Superior temporal gyrus (tissue), 1 donor: ENCODE results near the gene PI4KA.

Experiments
- DNase-seq: peaks from one replicate; pipeline ENCODE4 v3.0.0-alpha.2; 2016; ENCODE audit errors: extremely low spot score

Gene PI4KA

DNA sequence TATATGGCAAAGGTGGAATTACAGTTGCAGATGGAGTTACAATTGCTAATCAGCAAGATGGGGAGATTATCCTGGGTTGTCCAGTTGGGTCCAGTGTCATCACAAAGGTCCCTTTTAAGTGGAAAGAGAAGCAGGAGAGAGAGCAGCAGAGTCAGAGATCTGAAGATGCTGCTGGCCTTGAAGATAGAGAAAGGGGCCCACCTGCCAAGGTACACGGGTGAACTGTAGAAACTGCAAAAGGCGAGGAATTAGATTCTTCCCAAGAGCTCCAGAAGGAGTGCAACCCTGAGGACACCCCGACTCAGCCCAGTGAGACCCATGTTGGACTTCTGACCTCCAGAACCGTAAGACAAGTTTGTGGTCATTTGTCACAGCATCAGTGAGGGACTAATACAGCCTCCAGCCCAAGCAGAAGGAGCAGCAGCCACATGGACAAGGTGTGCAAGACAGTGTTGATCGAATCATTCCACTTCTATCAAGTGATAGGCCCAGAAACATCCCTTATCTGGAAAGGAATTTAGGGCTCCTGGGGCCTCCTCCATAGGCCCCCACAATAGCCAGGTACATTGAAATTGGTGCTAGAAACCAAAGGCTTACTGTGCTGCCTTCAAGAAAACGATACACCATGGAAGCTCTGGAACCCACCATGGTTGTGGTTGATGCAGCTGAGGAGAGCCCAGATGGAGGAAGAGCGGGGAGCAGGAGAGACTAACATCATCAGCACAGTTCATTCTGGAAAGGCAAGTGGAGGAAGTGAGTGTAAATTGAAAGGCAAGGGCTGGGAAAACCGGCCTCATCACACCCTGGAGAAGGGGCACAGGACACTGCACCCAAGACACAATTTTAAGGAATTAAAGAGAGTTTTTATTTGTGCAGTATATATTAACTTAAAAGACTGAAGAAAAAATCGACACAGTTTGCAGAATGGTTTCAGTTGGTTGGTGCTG lies 23.5 kb upstream of the PI4KA start:
- DNase-seq, result no peak

DNA sequence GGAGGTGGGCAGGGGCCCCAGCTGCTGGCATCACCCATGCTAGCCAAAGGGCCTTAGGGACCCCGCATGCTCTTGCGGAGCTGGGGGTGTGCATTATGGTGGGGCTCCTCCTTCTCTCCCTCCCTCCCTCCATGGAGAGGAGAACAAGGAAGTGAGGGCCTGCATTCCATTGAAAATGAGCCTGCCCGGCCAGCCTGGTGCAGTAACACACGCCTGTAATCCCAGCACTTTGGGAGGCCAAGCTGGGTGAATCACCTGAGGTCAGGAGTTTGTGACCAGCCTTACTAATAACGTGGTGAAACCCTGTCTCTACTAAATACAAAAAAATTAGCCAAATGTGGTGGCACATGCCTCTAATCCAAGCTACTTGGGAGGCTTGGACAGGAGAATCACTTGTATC lies 22.6 kb upstream of the PI4KA start:
- no peak for DNase-seq

DNA sequence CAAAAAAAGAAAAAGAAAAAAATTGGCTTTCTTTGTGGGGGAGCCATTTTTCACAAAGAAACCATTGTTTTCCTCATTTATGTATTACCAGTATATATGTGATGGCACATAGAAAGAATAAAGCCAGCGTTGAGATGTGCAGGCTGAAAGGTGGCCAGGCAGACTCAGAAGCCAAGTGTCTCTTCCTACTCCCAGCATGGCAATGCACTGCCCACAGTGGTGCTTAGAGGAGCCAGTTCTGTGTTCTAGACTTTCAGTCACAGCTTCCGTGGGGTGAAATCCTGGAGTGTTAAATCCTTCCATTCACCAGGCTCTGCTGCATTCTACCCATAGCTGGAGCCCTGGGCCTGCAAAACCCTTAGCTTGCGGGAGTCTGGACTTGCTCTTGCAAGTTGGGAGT lies 19.1 kb upstream of the PI4KA start:
- no peak for DNase-seq

DNA sequence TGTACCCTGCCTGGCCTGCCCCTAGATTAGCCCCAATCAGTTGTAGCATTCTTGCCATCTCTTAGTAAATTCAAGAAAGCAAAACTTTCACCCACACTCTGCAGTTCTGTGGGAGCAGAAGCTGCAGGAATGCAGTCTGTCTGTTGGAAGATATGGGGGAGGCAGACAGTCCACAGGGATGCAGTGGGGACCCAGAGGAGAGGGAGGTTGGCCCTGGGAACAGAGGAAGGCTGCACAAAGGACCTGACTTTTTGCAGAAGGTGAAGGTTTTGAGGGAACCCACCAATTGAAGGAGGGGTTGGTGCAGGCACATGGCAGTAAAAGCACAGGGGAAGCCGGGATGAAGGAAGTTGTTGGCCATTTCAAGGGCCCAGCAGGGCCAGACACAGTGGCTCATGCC lies 16.7 kb upstream of the PI4KA start:
- no peak for DNase-seq

DNA sequence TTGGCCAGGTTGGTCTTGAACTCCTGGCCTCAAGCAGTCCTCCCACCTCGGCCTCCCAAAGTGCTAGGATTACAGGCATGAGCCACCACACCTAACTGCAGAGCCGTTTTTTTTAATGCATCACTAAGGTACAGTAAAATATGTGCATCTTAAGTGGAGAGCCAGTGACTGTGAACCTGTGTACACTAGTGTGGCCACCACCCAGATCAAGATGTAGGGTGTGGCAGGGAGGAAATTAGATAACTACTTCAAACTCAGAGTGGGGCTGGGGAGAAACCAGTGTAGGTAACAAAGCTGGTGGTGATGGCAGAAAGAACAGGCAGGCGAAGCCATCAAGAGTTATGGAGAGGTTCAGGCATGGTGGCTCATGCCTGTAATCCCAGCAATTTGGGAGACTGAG lies 14.6 kb upstream of the PI4KA start:
- DNase-seq, result no peak

DNA sequence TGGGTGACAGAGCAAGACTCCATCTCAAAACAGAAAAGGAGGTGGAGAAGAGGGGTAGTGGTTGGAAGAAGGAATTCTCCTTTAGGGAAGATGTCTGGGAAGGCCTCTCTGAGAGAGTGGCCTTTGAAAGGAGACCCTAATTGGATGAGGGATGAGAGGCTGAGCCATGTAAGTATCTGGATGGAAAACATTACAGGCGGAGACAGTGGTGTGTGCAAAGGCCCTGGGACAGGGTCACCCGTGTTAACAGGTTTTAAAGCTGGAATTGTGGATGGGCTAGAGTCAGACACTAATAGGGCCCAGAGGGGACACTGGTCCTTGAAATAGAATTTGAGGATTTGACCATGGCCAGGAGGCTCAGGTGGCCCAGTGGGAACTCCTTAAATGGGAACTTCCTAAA lies 10.6 kb upstream of the PI4KA start:
- no peak for DNase-seq

DNA sequence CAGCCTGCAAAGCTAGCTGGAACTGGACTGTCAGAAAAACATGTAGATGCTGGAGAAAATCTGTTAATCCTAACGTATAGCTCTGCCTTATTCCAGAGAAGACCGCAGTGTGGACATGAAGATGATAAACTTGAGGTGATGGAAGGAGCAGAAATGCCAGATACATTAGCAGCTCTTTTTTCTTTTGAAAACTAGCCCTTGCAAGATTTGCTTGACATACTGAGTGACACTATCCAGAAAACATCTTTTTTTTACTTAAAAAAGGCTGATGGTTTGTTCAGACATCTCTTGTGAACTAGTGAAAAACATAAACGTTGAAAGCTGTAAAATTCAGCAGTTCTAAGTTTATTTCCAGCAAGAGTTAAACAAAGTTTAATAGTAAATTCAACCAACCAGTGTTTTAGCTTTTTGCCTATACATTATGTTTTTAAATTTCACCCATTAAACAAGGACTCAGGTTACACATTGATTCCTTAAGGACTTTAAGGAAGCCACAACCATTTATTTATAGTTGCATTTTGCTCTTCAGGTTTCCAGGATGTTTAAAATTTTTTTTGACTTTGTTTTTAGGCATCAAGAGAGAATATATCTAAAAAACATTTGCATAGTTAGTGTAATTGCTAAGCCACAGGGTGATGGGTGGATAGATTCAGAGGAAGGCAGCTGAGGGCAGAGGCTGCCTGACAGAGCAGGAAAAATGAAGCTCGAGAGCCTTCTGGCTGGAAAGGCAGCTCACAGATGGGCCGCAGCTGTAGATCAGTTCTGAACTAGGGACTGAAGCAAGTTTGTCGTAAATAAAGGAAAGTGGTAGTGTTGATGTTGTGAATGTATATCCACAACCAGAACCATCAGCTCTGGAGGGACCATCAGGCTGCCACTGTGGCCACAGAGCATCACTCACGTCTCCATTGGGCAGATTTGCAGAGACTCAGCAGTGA lies 9.7 kb upstream of the PI4KA start:
- no peak for DNase-seq

DNA sequence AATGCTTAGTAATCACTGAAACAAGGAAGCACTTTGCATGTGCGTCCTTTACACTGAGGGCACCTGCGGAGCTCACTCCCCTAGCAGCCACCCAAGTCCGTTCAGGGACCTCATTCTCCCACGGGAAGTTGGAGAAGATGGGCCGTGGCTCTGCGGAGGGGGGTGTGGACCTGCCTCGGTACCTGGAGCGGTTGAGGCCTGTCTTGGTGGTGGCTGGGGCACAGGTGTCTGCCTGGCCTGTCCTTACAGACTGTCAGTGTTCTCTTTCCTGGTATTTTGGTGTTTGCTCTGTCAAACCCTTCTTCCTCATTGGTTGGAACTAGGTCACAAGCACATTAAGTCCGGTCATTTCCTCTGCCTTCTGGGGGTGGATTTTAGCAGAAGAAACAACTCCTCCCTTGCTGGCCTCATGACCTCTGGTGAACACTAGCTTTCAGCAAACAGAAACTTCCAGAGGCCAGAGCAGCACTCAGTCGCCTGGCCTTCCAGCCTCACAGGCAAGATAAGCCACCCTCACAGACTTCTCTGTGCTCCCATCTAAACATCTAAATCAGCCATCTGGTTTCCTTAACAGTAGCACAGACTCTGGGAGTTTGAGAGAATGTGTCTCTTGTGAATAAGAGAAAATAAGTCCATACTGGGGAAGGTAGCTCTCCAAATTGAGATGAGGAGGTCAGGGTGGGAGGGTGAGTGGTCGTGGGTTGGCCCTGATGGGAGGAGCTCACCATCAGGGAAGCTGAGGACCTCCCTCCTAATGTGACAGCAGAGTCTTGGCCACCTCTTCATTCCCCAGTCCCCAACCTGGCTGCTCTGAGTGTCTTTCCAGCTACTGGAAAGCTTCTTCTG lies 8.8 kb upstream of the PI4KA start:
- no peak for DNase-seq

DNA sequence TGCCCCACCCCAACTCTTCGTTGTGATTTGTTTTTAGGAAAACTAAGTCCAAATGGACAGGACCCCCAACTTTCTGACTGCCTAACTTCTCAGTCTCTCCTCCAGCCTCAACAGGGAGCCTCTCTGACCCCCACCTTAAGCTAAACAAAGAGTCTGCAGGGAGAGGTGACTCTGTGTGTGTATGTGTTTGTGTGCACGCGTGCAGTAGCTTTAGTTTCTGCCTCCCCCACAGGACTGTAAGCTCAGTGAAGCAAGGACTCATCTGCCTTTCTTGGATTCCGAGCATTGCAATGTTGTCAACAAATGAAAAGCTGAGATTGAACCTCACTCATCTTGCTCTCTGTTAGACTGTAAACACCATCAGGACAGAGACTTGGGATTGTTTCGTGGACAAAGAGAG lies 8.1 kb upstream of the PI4KA start:
- no peak for DNase-seq

DNA sequence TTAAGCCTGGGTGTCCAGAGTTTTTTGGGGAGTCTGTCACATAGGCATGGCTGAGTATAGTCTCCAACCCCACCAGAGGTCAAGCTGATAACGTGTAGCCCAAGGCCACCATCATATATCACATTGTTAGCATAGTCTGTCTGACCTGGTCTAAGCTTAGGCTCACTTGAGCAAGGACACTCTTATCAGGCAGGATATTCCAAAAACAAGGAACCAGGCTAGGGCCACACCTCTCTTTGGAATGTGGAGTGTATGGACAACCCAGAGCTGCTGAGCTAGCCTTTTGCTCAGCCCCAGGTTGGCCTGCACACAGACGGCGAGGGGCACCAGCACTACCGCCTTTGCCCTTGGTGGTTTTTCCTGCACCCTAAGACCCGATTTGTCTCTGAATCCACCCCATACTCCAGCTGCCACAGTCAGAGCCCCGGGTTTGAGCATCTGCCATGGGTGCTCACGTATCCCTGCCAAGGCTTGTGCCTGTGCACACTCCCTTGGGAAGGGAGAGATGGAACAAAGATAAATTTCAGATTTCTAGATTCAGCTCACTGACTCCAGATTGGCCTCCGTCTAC lies 7.3 kb upstream of the PI4KA start:
- DNase-seq, result no peak

DNA sequence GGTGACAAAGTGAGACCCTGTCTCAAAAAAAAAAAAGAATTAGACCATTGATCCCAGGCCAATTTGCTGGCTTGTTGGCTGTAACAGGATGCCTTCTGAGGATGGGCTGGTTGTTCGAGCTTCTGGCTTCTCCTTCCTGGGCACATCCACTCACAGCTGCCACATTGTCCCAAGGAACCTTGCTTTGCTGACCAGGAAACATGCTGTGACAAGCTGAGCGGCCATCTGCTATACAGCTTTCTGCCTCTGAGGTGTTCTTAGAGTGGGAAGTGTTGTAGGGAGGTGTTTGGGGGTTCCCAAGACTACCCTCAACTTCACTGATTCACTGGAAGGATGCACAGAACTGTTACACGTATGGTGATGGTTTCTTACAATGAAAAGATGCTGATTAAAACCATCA lies 6.7 kb upstream of the PI4KA start:
- no peak for DNase-seq

DNA sequence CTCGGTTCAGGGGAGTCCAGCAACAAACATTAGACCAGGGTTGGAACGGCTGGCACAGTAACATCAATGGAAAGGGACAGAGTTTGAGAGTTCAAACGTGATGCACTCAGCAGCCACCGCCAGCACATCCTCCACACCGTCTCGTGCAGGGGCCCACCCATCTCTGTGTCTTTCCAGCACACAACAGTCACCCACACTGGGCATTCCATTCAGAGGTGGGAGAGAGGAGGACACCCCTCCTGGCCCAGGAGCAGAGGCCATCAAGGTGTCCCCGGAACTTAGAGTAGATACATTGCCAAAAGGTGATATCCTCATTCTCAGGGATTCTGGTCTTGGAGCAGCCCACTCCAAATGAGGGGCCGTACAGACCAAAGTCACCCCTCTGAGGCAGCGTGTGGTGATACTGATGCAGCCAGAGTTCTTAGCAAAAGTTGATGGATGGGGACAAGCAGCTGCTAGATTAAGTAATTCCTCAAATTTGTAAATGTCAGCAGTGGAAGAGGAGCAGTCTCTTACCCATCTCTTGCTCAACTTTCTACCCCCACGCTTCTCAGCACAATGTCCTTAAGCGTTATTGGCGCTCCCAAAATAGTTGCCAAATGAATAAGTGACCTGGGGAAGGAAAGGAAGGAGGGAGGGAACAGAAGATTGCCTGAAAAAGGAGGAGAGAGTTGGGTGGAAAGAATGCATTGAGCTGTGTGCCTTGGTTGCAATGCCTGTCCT lies 5.7 kb upstream of the PI4KA start:
- no peak for DNase-seq

DNA sequence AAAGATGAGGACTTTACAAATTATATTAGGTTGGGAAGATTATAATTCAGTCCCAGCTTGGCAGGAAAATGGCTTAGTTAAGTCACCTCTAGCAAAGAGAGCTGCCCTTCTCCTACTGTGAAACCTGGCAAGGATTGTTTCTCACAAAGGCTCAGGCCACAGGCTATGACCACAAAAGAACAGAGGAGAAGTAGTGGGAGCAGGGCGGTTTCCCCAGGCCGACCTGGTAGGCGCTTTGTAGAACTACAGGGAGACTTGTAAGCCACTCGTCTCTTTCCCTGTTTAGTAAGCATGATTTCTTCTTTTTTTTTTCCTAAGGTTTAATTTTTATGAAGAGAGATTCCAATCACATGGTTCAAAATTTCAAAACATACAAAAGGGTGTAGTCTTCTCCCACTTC lies 4.8 kb upstream of the PI4KA start:
- no peak for DNase-seq

DNA sequence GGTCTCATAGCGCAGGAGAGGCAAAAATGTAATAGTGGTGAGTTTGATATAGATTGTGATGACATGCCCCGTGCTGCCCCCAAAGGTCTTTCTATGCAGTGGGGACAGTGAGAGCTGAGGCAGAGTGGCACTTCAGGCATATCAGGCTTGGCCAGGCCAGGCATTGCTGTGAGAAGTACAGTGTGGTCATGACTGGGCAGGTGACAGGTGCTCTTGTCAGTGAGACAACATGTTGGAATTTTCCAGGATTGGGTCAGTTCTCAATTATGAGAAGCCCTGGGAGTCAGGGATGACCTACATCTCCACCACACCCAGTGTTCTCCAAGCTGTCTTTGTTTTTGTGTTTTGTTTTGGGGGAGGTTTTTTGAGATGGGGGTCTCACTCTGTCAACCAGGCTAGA lies 3.9 kb upstream of the PI4KA start:
- DNase-seq, result no peak

DNA sequence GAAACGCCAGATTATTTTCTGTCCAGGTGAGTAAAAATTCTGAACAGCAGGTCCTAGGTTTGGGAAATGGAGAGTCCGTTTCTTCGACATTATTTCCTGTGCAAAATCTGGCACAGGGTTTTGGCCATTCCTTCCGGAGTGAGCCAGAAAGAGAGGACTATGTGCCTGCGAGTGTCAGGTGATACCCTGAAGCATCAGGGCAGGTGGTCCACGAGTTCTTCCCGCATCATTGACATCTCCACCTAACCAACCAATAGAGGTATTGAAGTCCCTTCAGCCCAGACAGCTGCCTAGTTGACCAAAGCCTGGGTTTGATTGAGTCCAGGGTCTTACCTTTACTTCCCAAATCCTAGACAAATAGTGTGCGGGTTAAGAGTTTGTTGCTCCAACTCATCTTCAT lies 1.0 kb upstream of the PI4KA start:
- DNase-seq, result no peak

DNA sequence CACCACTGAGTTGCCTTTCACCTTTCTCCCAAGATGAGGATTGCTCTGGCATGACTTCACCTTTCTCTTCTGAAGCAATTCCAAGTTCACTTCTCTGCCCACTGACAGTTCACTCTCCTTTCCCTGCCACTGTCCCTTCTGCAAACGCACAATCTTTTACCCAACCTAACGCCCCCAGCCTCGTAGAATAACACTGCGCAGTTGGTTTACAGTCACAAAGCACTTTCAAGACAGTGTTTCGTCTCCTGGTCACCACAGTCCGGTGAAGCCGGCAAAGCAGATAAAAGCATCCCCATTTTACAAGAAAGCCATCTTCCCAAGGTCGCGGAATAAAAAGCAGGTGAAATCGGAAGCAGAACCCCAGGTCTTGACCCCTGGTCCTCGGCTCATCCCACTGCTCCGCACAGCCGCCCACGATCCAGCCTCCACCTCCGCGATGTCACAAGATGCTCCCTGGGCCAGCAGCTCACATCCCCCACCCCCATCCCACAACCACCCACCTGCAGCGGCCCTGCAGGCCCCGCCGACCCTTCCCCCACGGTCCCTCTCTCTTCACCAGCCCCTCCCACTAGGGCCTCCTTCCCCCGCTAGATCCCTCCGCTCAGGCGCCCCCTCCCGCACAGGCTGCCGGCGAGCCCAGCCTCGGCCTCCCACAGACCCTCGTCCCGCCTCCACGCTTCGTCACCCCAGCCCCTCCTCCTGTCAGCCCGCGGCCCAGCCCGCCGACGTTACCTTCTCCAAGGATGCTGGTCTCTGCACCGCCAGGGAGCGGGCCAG lies 585 bp downstream of the PI4KA start:
- no peak for DNase-seq

DNA sequence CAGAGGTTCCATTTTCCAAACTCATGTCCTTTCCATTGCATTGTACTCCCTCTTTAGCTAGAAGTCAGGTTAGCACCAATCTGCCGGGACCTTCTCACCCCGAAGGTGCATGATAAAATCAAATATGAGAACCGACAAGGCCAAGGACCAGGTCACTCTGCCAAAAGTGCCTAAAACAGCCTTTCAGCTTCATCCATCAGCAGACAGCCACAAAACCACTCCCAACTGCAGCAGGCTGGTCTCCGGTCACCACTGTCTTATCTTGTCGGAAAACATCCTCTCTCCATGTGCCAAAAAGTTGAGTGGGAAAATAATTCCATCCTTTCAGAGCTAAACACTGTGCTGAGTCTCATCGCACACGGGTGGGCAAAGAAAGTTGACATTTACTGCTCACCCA lies 1.4 kb downstream of the PI4KA start:
- DNase-seq, result no peak

DNA sequence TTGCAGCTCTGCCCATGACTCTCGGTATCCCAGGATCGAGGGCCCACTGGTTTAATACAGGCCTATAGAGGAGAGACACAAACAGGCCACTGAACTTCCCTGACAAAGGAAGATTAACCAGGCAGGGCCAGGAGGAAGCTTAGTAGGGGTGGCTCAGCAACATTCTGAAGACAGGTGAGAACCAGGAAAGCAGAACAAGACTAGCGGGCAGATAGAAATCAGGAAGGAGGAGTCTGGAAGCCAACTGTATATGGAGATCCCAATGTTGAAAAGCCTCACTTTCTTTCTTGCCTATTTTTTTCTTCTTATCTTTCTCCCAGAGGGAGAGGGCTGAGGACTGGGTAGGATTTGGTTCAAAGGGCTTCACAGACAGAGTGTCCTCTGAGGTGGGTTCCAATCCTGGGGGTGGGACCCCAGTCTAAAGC lies 5.4 kb downstream of the PI4KA start:
- DNase-seq, result no peak

DNA sequence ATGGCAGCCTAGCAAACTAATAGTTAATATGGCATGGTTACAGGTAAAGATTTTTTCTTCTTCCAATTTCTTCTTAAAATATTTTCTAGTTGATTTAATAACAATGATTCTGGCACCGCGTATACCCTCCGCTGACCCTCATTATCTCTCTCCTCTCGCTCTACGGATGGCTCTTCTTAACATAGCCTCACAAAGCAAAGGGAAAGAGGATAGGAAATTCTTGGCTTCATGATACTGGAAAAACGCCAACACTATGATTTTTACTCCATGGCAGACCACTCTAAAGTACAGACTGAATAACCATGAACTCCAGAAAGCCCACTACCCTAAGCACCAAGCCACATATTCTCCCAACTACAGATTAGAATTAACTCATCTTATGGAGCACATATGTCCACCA lies 6.1 kb downstream of the PI4KA start:
- DNase-seq, result no peak

DNA sequence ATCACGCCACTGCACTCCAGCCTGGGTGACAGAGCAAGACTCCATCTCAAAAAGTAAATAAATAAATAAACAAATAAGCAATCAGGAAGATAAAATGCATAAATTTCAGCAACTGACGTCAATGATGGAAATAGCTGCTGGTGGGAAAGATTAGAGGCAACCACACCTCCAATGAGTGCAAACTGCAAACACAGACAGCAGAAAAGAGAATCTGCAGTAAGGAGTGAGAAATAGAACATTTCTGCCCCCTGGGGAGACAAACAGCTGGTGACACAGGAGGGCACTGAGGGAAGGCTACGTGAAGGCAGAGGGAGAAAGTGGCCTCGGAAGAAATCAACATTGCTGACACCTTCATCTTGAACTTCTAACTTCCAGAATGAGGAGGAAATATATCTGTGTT lies 6.5 kb downstream of the PI4KA start:
- no peak for DNase-seq
